Measurements from ENCODE around the gene VSIG2. TPM values are rescaled to one million over a fixed set of nuclear protein-coding genes. Genes with fewer than 3 reads are reported as not detected.
A peak's percentile ranks its signal among the peaks of the same experiment; 100 is the strongest.

VSIG2 gene
- total and polyA plus RNA-seq, 8 donors: 0.18 to 4.5 (median 1.2) TPM

- FAIRE-seq: no peak
- WGBS, 2 donors: 97% methylated on average over 8 of the region's 8 CpGs
- no peak for DNase-seq
- no peak overlapping the region for H3K27ac ChIP-seq
- TF ChIP-seq CTCF (IDR thresholded peaks at IDR 0.05): no peak
- ATAC-seq: no peak
- no peaks in the 10 kb centered on the region for H3K27me3 ChIP-seq
- H3K4me1 ChIP-seq: peaks cover 0 to 5% (median 0%) of the 10 kb centered on the region in 3 donors
- H3K36me3 ChIP-seq: peaks cover 0 to 4% (median 0%) of the 10 kb centered on the region in 3 donors
- no peak overlapping the region for H3K4me3 ChIP-seq
- intact Hi-C loops (cut with DNase I): no loop called here
- H3K9me3 ChIP-seq: no peaks in the 10 kb centered on the region
Measured at GRCh38 chr11:124769806-124770774, 18.0 kb upstream of the VSIG2 start.

GRCh38 chr11:124768914-124769313 lies 16.9 kb upstream of the VSIG2 start:
- H3K27ac ChIP-seq: no peak overlapping the region
- DNase-seq (no peak), FAIRE-seq (peak; percentile 20), ATAC-seq (peak in 3 of 4 donors; percentile 16 to 57 (median 24))
- no peak for TF ChIP-seq CTCF (IDR thresholded peaks at IDR 0.05)
- no peaks in the 10 kb centered on the region for H3K9me3 ChIP-seq
- no peaks in the 10 kb centered on the region for H3K27me3 ChIP-seq
- no peak overlapping the region for H3K4me3 ChIP-seq
- peaks cover 0 to 7% (median under 1%) of the 10 kb centered on the region in 3 donors for H3K4me1 ChIP-seq
- intact Hi-C loops (cut with DNase I): no loop called here
- H3K36me3 ChIP-seq: peaks cover 0 to 4% (median 0%) of the 10 kb centered on the region in 3 donors
- 43 to 49% methylated on average over 8 of the region's 8 CpGs for WGBS, 2 donors

GRCh38 chr11:124766156-124766555 lies 14.1 kb upstream of the VSIG2 start:
- peaks cover 5 to 12% (median 7%) of the 10 kb centered on the region in 3 donors for H3K4me1 ChIP-seq

GRCh38 chr11:124763156-124763947 lies 11.3 kb upstream of the VSIG2 start:
- no peak for FAIRE-seq
- DNase-seq: peak; percentile 81 to 96 (median 88)
- Histone ChIP-seq H3K27ac (peak overlapping the region in 3 of 4 donors; percentile 2 to 73 (median 61)), H3K4me1 (peaks cover 6 to 17% (median 14%) of the 10 kb centered on the region in 3 donors), H3K27me3 (no peaks in the 10 kb centered on the region), H3K4me3 (peak overlapping the region; percentile 14 to 61 (median 36)), H3K9me3 (no peaks in the 10 kb centered on the region), H3K36me3 (peaks cover 0 to 4% (median 0%) of the 10 kb centered on the region in 3 donors)
- peak; percentile 70 to 77 (median 74) for ATAC-seq
- peak; percentile 57 to 82 (median 68) for TF ChIP-seq CTCF (IDR thresholded peaks at IDR 0.05)
- intact Hi-C loops (cut with DNase I): no loop called here
- whole genome bisulfite sequencing, 2 donors: 2% methylated on average over 21 of the region's 21 CpGs

More at GRCh38 chr11:124766156-124766555, 14.1 kb upstream of the VSIG2 start:
- intact Hi-C loops (cut with DNase I): no loop called here
- Histone ChIP-seq H3K36me3 (peaks cover 0 to 4% (median 0%) of the 10 kb centered on the region in 3 donors), H3K9me3 (no peaks in the 10 kb centered on the region), H3K27ac (no peak overlapping the region), H3K27me3 (no peaks in the 10 kb centered on the region), H3K4me3 (no peak overlapping the region)
- ATAC-seq (no peak), FAIRE-seq (no peak), DNase-seq (no peak)
- TF ChIP-seq CTCF (IDR thresholded peaks at IDR 0.05): no peak
- WGBS, 2 donors: 93 to 94% methylated on average over 2 of the region's 2 CpGs
